NCI-H748 (cell line): ENCODE data around the gene FHOD3.
A peak's percentile ranks its signal among the peaks of the same experiment; 100 is the strongest.
"Not testable (repeated sequence)": the region's sequence is repeated elsewhere in the genome, so short reads cannot be mapped to it uniquely, and the experiment has no call there.

ENCODE experiments used
- DNase-seq: peaks from one replicate; lab custom pipeline; 2025; ENCODE audit not compliant: unreplicated experiment; lab: John Stamatoyannopoulos, UW

Gene FHOD3

DNA sequence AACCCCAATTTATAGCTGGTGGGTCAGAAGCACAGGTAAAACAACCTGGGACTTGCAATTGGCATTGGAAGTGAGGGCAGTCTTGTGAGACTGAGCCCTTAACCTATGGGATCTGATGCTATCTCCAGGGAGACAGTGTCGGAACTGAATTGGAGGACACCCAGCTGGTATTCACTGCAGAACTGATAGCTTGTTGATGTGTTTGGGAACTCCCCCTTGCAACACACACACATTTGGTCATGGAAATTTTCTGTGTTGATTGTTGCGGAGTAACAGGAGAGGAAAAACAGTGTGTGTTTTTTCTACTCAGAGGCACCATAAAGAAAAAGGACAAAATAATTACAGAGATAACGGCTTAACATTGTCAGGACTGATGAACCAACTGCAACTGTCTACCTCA, 515.2 kb downstream of the FHOD3 start:
- DNase-seq, result no peak

- no peak for DNase-seq
Measured at GRCh38 chr18:36813101-36813775, 515.7 kb downstream of the FHOD3 start.

GRCh38 chr18:36813824-36814223, 516.3 kb downstream of the FHOD3 start:
- no peak for DNase-seq

GRCh38 chr18:36814994-36815393, 517.5 kb downstream of the FHOD3 start:
- no peak for DNase-seq

- DNase-seq, result not testable (repeated sequence)
Measured at GRCh38 chr18:36816096-36816495, 518.6 kb downstream of the FHOD3 start.

- no peak for DNase-seq
Measured at GRCh38 chr18:36817039-36817438, 519.5 kb downstream of the FHOD3 start.

- no peak for DNase-seq
Measured at GRCh38 chr18:36818652-36819051, 521.1 kb downstream of the FHOD3 start.

DNA sequence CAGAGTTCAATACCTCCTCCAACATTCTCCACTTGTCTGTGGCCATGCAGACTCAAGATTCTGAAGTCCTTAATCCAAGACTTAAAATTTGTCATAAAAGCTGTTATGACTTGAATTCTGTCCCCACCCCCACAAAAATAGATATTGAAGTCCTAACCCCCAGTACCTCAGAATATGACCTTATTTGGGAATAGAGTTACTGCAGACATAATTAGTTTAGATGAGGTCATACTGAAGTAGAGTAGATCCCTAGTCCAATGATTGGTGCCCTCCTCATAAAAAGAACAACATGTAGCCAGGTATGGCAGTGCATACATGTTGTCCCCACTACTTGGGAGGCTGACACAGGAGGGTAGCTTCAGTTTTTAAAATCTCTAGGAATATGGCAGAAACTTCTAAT, 522.1 kb downstream of the FHOD3 start:
- DNase-seq, result no peak

DNA sequence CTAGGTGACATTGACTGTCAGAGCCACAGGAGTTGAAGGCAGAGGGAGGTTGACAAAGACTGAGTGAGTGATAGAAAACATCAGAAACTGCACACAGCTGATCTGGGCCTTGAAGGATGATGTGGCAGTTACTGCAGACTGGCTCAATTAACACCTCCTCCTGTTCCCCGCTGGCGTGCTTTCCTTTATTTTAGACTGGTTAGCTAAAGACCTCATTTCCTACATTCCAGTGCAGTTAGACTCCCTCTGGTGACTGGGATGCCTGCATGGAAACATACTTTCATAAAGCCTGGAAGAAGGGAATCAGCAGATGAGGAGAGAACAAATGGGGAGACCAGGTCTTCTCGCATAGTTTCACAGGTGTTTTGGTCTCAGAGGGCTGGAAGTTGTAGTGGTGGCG, 524.2 kb downstream of the FHOD3 start:
- no peak for DNase-seq

GRCh38 chr18:36825526-36825925, 528.0 kb downstream of the FHOD3 start:
- no peak for DNase-seq

DNA sequence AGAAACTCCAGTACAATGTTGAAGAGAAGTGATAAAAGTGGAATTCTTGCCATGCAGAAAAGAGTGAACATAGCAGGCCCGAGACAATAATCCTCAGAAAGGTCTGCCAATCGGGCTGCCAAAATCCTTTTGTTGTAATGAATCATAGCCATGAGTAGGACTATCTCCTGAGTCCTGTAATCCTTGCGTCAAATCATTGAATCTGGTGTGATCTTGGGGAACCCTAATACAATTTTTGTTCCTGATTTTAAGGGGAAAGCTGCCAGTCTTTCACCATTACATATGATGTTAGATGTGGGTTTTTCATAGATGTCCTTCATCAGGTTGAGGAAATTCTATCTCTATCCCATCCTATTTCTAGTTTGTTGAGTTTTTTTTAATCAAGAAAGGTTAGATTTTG, 529.0 kb downstream of the FHOD3 start:
- no peak for DNase-seq

DNA sequence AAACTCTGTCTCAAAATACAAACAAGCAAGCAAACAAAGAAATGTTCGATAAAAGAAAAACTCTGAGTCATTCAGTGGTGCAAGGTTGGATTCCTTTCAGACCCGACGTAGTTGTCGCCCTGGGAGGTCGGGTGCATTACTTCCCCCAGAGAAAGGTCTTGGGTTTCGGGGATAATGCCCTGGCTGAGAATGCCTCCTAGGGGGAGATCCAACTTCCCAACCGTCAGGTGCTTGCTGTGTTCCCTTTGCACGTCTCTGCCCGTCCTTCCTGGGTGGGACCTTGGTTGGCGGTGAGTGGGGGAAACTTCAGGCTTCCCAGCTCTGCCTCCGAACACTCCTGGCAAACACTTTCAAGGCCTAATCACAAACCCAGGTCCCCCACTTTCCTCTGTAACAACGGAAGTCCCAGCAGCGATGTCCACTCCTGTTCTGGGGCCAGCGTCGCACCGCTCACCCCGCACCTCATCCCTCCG, 530.7 kb downstream of the FHOD3 start:
- DNase-seq, result peak; percentile 70

GRCh38 chr18:36828630-36829361, 531.3 kb downstream of the FHOD3 start, which contains the start of the genes KIAA1328 and TPGS2:
Gene KIAA1328 (plus strand): TSS chr18:36829127. CDS start chr18:36829139, 12 bp downstream.
Gene TPGS2 (minus strand): TSS chr18:36829002. CDS start chr18:36828767, 235 bp downstream.
- DNase-seq, result peak; percentile 95
